ENCODE data around the gene PTPRF. TPM values are rescaled to one million over a fixed set of nuclear protein-coding genes. Genes with fewer than 3 reads are reported as not detected.

The PTPRF gene
- total and polyA plus RNA-seq, 10 donors, result 2.7 to 25.0 (median 10.8) TPM

DNA sequence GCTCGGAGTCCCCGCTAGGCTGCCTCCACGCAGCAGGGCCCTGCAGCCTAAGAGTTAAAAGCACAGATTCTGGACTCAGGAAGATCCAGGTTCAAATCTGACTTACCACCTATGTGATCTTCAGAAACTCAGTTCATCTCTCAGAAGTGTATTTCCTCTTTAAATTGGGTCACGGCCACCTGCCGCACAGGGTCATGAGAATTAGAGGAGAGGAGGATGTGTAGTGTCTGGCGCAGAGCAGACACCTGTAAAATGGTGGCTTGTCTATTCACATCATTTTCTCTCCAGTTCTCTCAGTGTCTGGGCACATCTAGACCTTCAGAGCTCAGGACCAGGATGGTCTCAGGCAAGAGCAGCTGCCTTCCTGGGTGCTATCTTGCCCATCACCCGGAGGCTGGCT, 45.8 kb downstream of the PTPRF start:
- H3K27me3 ChIP-seq (replicated peaks in 1 of 7), result no peaks in the 10 kb centered on the region
- H3K4me3 ChIP-seq, result no peak overlapping the region
- H3K36me3 ChIP-seq, result peaks cover 0 to 11% (median 0%) of the 10 kb centered on the region in 6 donors
- intact Hi-C loops (cut with DNase I; ENCODE audit: low total_unique reads), result no loop called here
- no peak overlapping the region for H3K27ac ChIP-seq
- DNase-seq, result no peak
- no peaks in the 10 kb centered on the region for H3K4me1 ChIP-seq
- WGBS, 5 donors, result 89 to 91% (median 90%) methylated on average over 7 of the region's 7 CpGs
- H3K9me3 ChIP-seq, result no peaks in the 10 kb centered on the region
- TF ChIP-seq, protein P1, sequence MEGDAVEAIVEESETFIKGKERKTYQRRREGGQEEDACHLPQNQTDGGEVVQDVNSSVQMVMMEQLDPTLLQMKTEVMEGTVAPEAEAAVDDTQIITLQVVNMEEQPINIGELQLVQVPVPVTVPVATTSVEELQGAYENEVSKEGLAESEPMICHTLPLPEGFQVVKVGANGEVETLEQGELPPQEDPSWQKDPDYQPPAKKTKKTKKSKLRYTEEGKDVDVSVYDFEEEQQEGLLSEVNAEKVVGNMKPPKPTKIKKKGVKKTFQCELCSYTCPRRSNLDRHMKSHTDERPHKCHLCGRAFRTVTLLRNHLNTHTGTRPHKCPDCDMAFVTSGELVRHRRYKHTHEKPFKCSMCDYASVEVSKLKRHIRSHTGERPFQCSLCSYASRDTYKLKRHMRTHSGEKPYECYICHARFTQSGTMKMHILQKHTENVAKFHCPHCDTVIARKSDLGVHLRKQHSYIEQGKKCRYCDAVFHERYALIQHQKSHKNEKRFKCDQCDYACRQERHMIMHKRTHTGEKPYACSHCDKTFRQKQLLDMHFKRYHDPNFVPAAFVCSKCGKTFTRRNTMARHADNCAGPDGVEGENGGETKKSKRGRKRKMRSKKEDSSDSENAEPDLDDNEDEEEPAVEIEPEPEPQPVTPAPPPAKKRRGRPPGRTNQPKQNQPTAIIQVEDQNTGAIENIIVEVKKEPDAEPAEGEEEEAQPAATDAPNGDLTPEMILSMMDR (IDR thresholded peaks at IDR 0.05 in 8 of 11, conservative IDR thresholded peaks at IDR 0.05 in 3 of 11), result no peak
- TF ChIP-seq POLR2AphosphoS5 (IDR thresholded peaks at IDR 0.05) (no peak), POLR2A (IDR thresholded peaks at IDR 0.05) (no peak)

- DNase-seq, result no peak
- 81 to 95% (median 90%) methylated on average over 15 to 18 of the region's 18 CpGs for WGBS, 5 donors
- intact Hi-C loops (cut with DNase I; ENCODE audit: low total_unique reads), result no loop called here
- H3K4me1 ChIP-seq, result no peaks in the 10 kb centered on the region
- no peak overlapping the region for H3K27ac ChIP-seq
- no peak overlapping the region for H3K4me3 ChIP-seq
- no peaks in the 10 kb centered on the region for H3K27me3 ChIP-seq (replicated peaks in 1 of 7)
- TF ChIP-seq POLR2AphosphoS5 (IDR thresholded peaks at IDR 0.05) (no peak), POLR2A (IDR thresholded peaks at IDR 0.05) (no peak)
- TF ChIP-seq, protein P1 (IDR thresholded peaks at IDR 0.05 in 8 of 11, conservative IDR thresholded peaks at IDR 0.05 in 3 of 11), result no peak
- H3K36me3 ChIP-seq, result peaks cover 0 to 11% (median 0%) of the 10 kb centered on the region in 6 donors
- H3K9me3 ChIP-seq, result no peaks in the 10 kb centered on the region
These were observed 47.2 kb downstream of the PTPRF start for GRCh38 chr1:43577655-43578542.

DNA sequence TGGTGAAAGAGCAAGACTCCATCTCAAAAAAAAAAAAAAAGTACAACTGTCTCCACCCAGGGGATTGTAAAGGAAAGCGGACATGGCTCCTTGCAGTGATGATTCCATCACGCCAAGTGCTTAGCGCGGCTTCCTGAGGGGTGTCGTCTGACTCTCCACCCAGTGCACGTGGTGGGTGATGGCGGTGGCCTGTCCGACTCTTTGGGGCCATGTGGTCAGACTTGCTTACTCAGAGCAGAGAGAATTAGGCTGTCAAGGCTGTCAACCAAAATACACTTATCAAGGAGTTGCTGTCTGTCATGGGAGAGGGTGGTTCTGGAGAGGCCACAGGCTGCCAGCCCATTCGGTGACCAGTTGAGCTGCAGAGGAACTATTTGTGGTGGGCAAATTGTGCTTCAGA, 49.4 kb downstream of the PTPRF start:
- no peak for DNase-seq
- H3K9me3 ChIP-seq, result no peaks in the 10 kb centered on the region
- H3K4me1 ChIP-seq, result no peaks in the 10 kb centered on the region
- TF ChIP-seq, protein P1 (IDR thresholded peaks at IDR 0.05 in 8 of 11, conservative IDR thresholded peaks at IDR 0.05 in 3 of 11), result no peak
- no peak for TF ChIP-seq POLR2A (IDR thresholded peaks at IDR 0.05)
- TF ChIP-seq POLR2AphosphoS5 (IDR thresholded peaks at IDR 0.05), result no peak
- H3K27ac ChIP-seq, result no peak overlapping the region
- H3K36me3 ChIP-seq, result peaks cover 0 to 11% (median 0%) of the 10 kb centered on the region in 6 donors
- 88 to 94% (median 93%) methylated on average over 9 of the region's 9 CpGs for WGBS, 5 donors
- no peaks in the 10 kb centered on the region for H3K27me3 ChIP-seq (replicated peaks in 1 of 7)
- no peak overlapping the region for H3K4me3 ChIP-seq
- intact Hi-C loops (cut with DNase I; ENCODE audit: low total_unique reads), result no loop called here

- TF ChIP-seq POLR2AphosphoS5 (IDR thresholded peaks at IDR 0.05), result no peak
- H3K4me1 ChIP-seq, result no peaks in the 10 kb centered on the region
- H3K27me3 ChIP-seq (replicated peaks in 1 of 7), result no peaks in the 10 kb centered on the region
- no peak overlapping the region for H3K27ac ChIP-seq
- peaks cover 0 to 11% (median 0%) of the 10 kb centered on the region in 6 donors for H3K36me3 ChIP-seq
- 79 to 97% (median 87%) methylated on average over 5 of the region's 5 CpGs for WGBS, 5 donors
- no peaks in the 10 kb centered on the region for H3K9me3 ChIP-seq
- intact Hi-C loops (cut with DNase I; ENCODE audit: low total_unique reads), result no loop called here
- H3K4me3 ChIP-seq, result no peak overlapping the region
- no peak for DNase-seq
These were observed 51.5 kb downstream of the PTPRF start for GRCh38 chr1:43582162-43582566.

Data from spleen (tissue), 11 donors.